ENCODE results near the gene IGFN1.

DNA sequence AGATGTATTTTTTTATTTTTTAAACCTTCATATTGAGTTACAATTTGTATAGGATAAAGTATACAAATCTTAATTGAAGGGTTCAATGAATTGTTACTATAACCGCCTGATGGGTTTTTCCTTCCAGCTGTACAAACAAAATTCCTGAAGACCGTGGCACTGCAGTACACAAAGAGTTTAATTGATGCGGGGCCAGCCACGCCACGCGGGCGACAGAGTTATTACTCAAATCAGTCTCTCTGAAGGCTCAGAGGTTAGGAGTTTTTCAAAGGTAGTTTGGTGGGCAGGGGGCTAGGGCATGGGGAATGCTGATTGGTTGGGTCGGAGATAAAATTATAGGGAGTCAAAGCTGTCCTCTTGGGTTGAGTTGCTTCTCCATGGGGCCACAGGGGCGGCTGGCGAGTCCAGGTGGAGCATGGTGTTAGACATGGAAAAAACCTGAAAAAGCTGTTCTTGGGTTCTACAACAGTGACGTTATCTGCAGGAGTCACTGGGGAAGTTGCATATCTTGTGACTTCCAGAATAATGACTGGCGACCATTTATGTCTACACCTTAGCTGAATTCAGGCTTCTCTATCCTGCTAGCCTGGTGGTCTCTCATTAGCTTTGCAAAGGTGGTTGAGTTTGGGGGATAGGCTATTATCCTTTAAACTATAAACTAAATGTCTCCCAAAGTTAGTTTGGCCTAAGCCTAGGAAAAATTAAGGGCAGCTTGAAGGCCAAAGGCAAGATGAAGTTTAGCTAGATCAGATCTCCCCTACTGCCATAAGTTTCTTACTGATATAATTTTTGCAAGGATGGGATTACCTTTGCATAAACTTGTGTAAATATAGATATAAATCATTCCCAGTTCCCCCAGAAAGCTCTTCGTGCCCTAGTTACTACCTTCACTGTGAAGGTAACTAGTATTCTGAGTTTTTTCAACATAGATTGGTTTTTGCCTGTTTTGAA, 23.3 kb upstream of the IGFN1 start:
- TF ChIP-seq CTCF (IDR thresholded peaks at IDR 0.05; ENCODE audit: low read depth, low read length), result no peak
- TF ChIP-seq POLR2A (IDR thresholded peaks at IDR 0.05; ENCODE audit: extremely low read depth, insufficient read length), result no peak
- no peak for TF ChIP-seq MAX (IDR thresholded peaks at IDR 0.05; ENCODE audit: low read depth, low read length)
- TF ChIP-seq MYC (IDR thresholded peaks at IDR 0.05; ENCODE audit: low read depth, low read length), result no peak

All from NB4 (cell line).